PC-3 (cell line): ENCODE results near the gene CDH10. TPM values are rescaled to one million over a fixed set of nuclear protein-coding genes. Genes with fewer than 3 reads are reported as not detected.

Experiments
- ATAC-seq: fragments of 200-7000 bp; cut with Tn5 transposase; 2 replicates; pipeline ENCODE4 v1.9.1; 2020; ENCODE audit warnings: mild to moderate bottlenecking, moderate library complexity
- BruUV-seq: library from RNA; stranded (reverse); fragments of 400-500 nt; replicated peaks from 2 replicates; lab custom pipeline; 2021; lab: Mats Ljungman, UMichigan
- CTCF ChIA-PET: fragments of 300-600 bp; sonication (Branson Sonifier 250); formaldehyde crosslinking; loops from one replicate; lab custom pipeline; 2022; ENCODE audit warnings: antibody characterized with exemption; lab: Charles Lee
- POLR2A ChIA-PET: fragments of 300-600 bp; sonication (Branson Sonifier 250); formaldehyde crosslinking; loops from one replicate; lab custom pipeline; 2022; ENCODE audit warnings: antibody characterized with exemption; ENCODE audit not compliant: unreplicated experiment; lab: Charles Lee
- DNase-seq: peaks from one replicate; pipeline ENCODE4 v3.0.0-alpha.2; 2015
- H2AFZ ChIP-seq: fragments of 300-600 bp; sonication (generic); 2 replicates; pipeline ENCODE4 v1.6.0; 2016; ENCODE audit warnings: antibody characterized with exemption, low read length
- H3F3A ChIP-seq: fragments of 300-600 bp; sonication (generic); one replicate; pipeline ENCODE4 v1.6.0; 2017; ENCODE audit warnings: antibody characterized with exemption, low read length, control low read depth, mild to moderate bottlenecking; ENCODE audit not compliant: unreplicated experiment
- H3K27ac ChIP-seq: fragments of 300-600 bp; sonication (generic); 2 replicates; pipeline ENCODE4 v1.5.1; 2016; ENCODE audit warnings: mild to moderate bottlenecking, low read length
- H3K27me3 ChIP-seq: fragments of 300-600 bp; sonication (generic); 2 replicates; pipeline ENCODE4 v1.6.1; 2016; ENCODE audit warnings: low read length, mixed read lengths
- H3K36me3 ChIP-seq: fragments of 300-600 bp; sonication (generic); 2 replicates; pipeline ENCODE4 v1.6.1; 2016; ENCODE audit warnings: low read depth, mixed run types, low read length, mixed read lengths
- H3K4me1 ChIP-seq: fragments of 300-600 bp; sonication (generic); 2 replicates; pipeline ENCODE4 v1.5.1; 2016; ENCODE audit warnings: low read length; ENCODE audit not compliant: insufficient read depth
- H3K4me2 ChIP-seq: fragments of 300-600 bp; sonication (generic); 2 replicates; pipeline ENCODE4 v1.6.0; 2016; ENCODE audit warnings: low read length
- H3K4me3 ChIP-seq: fragments of 300-600 bp; sonication (generic); 2 replicates; pipeline ENCODE4 v1.5.1; 2016; ENCODE audit warnings: mild to moderate bottlenecking, low read length, mixed read lengths
- H3K79me2 ChIP-seq: fragments of 300-600 bp; sonication (generic); 2 replicates; pipeline ENCODE4 v1.6.1; 2017; ENCODE audit warnings: low read length, mixed read lengths
- H3K9ac ChIP-seq: fragments of 300-600 bp; sonication (generic); 2 replicates; pipeline ENCODE4 v1.6.0; 2016; ENCODE audit warnings: mild to moderate bottlenecking, low read length
- H3K9me2 ChIP-seq: fragments of 300-600 bp; sonication (generic); replicated peaks from 2 replicates; pipeline ENCODE4 v1.6.1; 2016; ENCODE audit warnings: mixed run types, low read length, mixed read lengths
- H3K9me3 ChIP-seq: fragments of 300-600 bp; sonication (generic); 2 replicates; pipeline ENCODE4 v1.6.1; 2016; ENCODE audit warnings: low read length, mixed read lengths
- H4K20me1 ChIP-seq: fragments of 300-600 bp; sonication (generic); 2 replicates; pipeline ENCODE4 v1.6.1; 2016; ENCODE audit warnings: low read length, mixed read lengths
- CTCF ChIP-seq: fragments of 300-600 bp; sonication (generic); conservative IDR thresholded peaks from 2 replicates; pipeline ENCODE4 v1.5.1; 2017; ENCODE audit warnings: antibody characterized with exemption, low read depth, mild to moderate bottlenecking, low read length
- EZH2 ChIP-seq: fragments of 300-600 bp; sonication (generic); IDR thresholded peaks from one replicate; pipeline ENCODE4 v1.6.1; 2017; ENCODE audit warnings: antibody characterized with exemption, mild to moderate bottlenecking, low read length; ENCODE audit not compliant: unreplicated experiment
- EZH2phosphoT487 ChIP-seq: fragments of 300-600 bp; sonication (generic); IDR thresholded peaks from 2 replicates; pipeline ENCODE4 v1.6.1; 2018; ENCODE audit warnings: mild to moderate bottlenecking, antibody characterized with exemption, low read length, borderline replicate concordance
- intact Hi-C: fragments of 100-400 bp; cut with micrococcal nuclease; formaldehyde crosslinking; loops from 2 replicates; pipeline ENCODE4 v1.9.0; 2023
- total RNA-seq: library from RNA; depleted of rRNA; stranded (reverse); fragments of >200 nt; gene quantifications from 2 replicates; pipeline ENCODE4 v1.2.3, GENCODE V29; 2014

Gene CDH10
- total RNA-seq, 1 experiment from 2014 or later: not detected

DNA sequence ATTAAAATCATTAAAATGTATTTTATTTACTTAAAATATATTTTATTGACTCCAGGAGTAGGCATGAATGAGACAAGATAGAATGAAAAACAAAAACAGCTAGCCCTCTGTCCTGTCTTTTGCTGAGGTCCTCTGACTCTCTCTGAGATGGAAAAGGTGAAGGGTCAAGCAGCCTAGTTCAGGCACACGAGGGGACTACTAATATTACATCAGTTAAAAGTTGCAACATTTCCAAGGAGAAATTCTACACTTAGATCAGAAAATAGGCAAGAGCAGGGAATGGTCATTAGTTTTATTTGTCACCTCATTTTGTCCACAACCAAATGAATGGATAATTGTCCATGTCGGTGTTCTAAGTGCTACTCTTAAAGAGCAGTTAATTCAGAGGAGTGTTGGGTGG, 148.5 kb downstream of the CDH10 start:
- Histone ChIP-seq H3K27me3 (no peaks in the 10 kb centered on the region), H3K4me3 (no peak overlapping the region), H4K20me1 (no peaks in the 10 kb centered on the region), H3K4me2 (no peak overlapping the region), H3K79me2 (no peaks in the 10 kb centered on the region), H3K9me3 (no peaks in the 10 kb centered on the region), H2AFZ (no peak overlapping the region), H3F3A (no peaks in the 10 kb centered on the region), H3K27ac (no peak overlapping the region), H3K9me2 (no peaks in the 10 kb centered on the region), H3K4me1 (0 out of 2 replicates have a peak, but pooled peaks cover 3% of the 10 kb centered on the region), H3K9ac (no peak overlapping the region), H3K36me3 (no peaks in the 10 kb centered on the region)
- TF ChIP-seq EZH2 (no peak), EZH2phosphoT487 (no peak), CTCF (no peak)
- POLR2A ChIA-PET: no interaction called here
- intact Hi-C loops: no loop called here
- ATAC-seq (no peak), DNase-seq (no peak)
- CTCF ChIA-PET: no interaction called here
- BruUV-seq: no TSS peak

DNA sequence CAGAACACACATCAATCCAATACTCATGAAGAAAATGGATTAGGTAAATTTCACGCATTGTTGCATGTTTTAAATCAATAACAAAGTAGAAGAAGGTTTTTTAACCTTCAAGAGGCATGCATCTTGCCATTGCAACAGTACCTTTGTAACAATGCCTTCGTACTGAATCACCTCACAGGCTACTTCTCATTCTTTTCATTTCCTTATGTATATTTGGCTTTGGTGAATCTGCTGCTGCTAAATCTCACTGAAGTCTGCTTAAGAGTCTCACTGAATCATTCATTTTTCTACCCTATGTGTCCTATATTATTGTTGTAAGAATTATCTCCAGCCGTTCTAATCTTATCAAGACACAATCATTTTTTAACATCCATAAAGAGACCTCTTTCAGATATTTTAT, 152.5 kb downstream of the CDH10 start:
- peak; percentile 46 for DNase-seq
- no peak for ATAC-seq
- Histone ChIP-seq H3K4me3 (no peak overlapping the region), H3K36me3 (no peaks in the 10 kb centered on the region), H3K9ac (no peak overlapping the region), H3K27me3 (no peaks in the 10 kb centered on the region), H3K27ac (no peak overlapping the region), H3F3A (no peaks in the 10 kb centered on the region), H3K4me2 (no peak overlapping the region), H2AFZ (peak overlapping the region; percentile 35), H3K9me2 (no peaks in the 10 kb centered on the region), H3K79me2 (no peaks in the 10 kb centered on the region), H3K9me3 (no peaks in the 10 kb centered on the region), H3K4me1 (0 out of 2 replicates have a peak, but pooled peaks cover 3% of the 10 kb centered on the region), H4K20me1 (no peaks in the 10 kb centered on the region)
- no TSS peak for BruUV-seq
- CTCF ChIA-PET: no interaction called here
- POLR2A ChIA-PET: no interaction called here
- intact Hi-C loops: no loop called here
- TF ChIP-seq EZH2: no peak
- TF ChIP-seq EZH2phosphoT487: no peak

- no peaks in the 10 kb centered on the region for H3K27me3 ChIP-seq
- H3K4me2 ChIP-seq: no peak overlapping the region
- no peaks in the 10 kb centered on the region for H3K79me2 ChIP-seq
- DNase-seq (no peak), ATAC-seq (no peak)
- 0 out of 2 replicates have a peak, but pooled peaks cover 3% of the 10 kb centered on the region for H3K4me1 ChIP-seq
- TF ChIP-seq EZH2phosphoT487 (no peak), CTCF (no peak), EZH2 (no peak)
- H3K4me3 ChIP-seq: no peak overlapping the region
- BruUV-seq: no TSS peak
- H3F3A ChIP-seq: no peaks in the 10 kb centered on the region
- CTCF ChIA-PET: no interaction called here
- no peak overlapping the region for H3K27ac ChIP-seq
- H3K36me3 ChIP-seq: no peaks in the 10 kb centered on the region
- intact Hi-C loops: no loop called here
- H3K9me2 ChIP-seq: no peaks in the 10 kb centered on the region
- H3K9ac ChIP-seq: no peak overlapping the region
- POLR2A ChIA-PET: no interaction called here
- H4K20me1 ChIP-seq: no peaks in the 10 kb centered on the region
- no peak overlapping the region for H2AFZ ChIP-seq
- no peaks in the 10 kb centered on the region for H3K9me3 ChIP-seq
These were observed 153.3 kb downstream of the CDH10 start for GRCh38 chr5:24491490-24491889.
